ENCODE results near the gene C1orf115. TPM values are rescaled to one million over a fixed set of nuclear protein-coding genes. Genes with fewer than 3 reads are reported as not detected.
A peak's percentile ranks its signal among the peaks of the same experiment; 100 is the strongest.

Gene C1orf115, protein sequence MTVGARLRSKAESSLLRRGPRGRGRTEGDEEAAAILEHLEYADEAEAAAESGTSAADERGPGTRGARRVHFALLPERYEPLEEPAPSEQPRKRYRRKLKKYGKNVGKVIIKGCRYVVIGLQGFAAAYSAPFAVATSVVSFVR
- total RNA-seq (1 to 10 TPM; 3.9 to 8.9 (median 7.4) TPM), polyA plus RNA-seq (100 to 1,000 TPM in 2 of 3 donors, 10 to 100 TPM in 1; 33.7 to 197 (median 114) TPM)

DNA sequence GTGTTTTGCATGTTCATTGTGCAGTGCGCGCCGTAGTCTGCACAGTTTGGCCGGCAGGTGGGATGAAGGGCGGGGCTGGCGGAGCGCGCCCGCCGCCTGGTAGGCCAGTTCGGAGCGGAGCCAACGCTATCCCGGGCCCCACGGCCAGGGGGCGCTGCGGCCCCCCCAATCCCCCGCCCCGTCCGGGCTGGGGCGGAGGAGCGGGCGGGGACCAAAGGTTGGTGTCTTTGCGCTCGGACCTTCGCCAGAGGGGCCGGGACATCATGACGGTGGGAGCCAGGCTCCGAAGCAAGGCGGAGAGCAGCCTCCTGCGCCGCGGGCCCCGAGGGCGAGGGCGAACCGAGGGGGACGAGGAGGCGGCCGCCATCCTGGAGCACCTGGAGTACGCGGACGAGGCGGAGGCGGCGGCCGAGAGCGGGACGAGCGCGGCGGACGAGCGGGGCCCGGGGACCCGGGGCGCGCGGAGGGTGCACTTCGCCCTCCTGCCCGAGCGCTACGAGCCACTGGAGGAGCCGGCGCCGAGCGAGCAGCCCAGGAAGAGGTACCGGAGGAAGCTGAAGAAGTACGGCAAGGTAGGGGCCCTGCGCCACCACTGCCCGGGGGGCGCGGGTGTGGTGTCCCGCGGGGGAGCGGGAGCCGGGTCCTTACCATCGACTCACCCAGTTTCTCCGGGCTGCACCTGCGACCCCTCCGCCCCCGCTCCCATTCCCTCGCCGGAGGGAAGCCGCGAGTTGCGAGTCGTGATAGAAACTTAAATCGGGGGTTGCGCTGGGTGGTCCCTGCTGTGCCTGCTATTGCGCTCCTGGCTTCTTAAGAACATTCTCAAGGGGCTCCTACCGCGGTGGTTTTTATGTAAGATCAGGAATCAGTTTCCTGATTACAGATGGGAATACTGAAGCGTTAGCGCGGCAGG lies at the start of gene C1orf115:
Gene C1orf115 (plus strand): TSS at position 224 of the 913 bp plus-strand sequence. CDS start 40 bp downstream, at position 264.
- DNase-seq = peak; percentile 87
- no peaks in the 10 kb centered on the region for H3K27me3 ChIP-seq
- no peaks in the 10 kb centered on the region for H3K36me3 ChIP-seq
- WGBS, 2 donors = 2 to 5% methylated on average over 96 of the region's 96 CpGs
- H3K27ac ChIP-seq = peak within 1 kb of the TSS; percentile 34 to 69 (median 56)
- intact Hi-C loops (cut with DNase I) = loop anchor here (1.0 to 2.0 kb wide), 2 partner anchors 43 to 84 kb away; no protein-coding TSS in a partner anchor
- TF ChIP-seq EP300 (IDR thresholded peaks at IDR 0.05) = no peak
- peak in 3 of 4 donors; percentile 27 to 62 (median 58) for TF ChIP-seq POLR2AphosphoS5 (IDR thresholded peaks at IDR 0.05)
- TF ChIP-seq POLR2A (IDR thresholded peaks at IDR 0.05) = no peak
- TF ChIP-seq, protein P1, sequence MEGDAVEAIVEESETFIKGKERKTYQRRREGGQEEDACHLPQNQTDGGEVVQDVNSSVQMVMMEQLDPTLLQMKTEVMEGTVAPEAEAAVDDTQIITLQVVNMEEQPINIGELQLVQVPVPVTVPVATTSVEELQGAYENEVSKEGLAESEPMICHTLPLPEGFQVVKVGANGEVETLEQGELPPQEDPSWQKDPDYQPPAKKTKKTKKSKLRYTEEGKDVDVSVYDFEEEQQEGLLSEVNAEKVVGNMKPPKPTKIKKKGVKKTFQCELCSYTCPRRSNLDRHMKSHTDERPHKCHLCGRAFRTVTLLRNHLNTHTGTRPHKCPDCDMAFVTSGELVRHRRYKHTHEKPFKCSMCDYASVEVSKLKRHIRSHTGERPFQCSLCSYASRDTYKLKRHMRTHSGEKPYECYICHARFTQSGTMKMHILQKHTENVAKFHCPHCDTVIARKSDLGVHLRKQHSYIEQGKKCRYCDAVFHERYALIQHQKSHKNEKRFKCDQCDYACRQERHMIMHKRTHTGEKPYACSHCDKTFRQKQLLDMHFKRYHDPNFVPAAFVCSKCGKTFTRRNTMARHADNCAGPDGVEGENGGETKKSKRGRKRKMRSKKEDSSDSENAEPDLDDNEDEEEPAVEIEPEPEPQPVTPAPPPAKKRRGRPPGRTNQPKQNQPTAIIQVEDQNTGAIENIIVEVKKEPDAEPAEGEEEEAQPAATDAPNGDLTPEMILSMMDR (IDR thresholded peaks at IDR 0.05) = peak; percentile 72 to 99 (median 87)
- H3K4me1 ChIP-seq = peaks cover 0 to 19% (median 15%) of the 10 kb centered on the region in 4 donors
- no peaks in the 10 kb centered on the region for H3K9me3 ChIP-seq
- peak within 1 kb of the TSS; percentile 55 to 89 (median 74) for H3K4me3 ChIP-seq

DNA sequence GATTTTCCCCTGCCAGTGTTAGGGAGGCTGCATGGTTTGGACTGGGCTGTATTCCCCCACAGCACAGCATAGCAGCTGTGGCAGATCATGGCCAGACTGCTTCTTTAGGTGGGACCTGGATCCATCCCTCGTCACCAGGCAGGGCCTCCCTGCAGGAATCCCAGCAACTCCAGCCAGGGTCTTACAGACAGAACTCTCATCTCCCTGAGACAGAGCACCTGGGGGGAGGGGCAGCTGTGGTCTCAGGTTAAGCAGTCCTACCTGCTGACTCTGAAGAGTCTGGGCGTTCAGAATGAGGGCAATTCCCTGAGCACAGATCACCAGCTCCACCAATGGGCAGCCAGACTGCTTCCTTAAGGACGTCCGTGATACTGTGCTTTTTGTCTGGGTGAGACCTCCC lies 47.9 kb upstream of the C1orf115 start:
- WGBS, 2 donors = 94 to 95% methylated on average over 4 of the region's 4 CpGs

DNA sequence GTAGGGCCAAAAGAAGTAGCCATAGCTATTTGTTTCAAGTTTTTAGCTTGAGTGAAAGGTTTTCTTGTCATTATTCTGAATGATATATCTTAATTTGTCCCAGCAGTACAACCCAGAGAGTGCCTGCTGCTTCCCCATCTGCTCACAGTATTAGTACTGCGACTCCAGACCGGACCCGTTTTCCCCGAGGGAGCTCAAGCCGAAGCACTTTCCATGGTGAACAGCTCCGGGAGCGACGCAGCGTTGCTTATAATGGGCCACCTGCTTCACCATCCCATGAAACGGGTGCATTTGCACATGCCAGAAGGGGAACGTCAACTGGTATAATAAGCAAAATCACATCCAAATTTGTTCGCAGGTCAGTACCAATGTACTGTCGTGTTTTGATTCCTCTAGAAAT lies 37.2 kb upstream of the C1orf115 start:
- WGBS, 2 donors = 95 to 96% methylated on average over 13 of the region's 13 CpGs
- intact Hi-C loops (cut with DNase I) = no loop called here
- H3K27me3 ChIP-seq = no peaks in the 10 kb centered on the region

More for the DNA sequence above, 47.9 kb upstream of the C1orf115 start:
- no peak for DNase-seq
- Histone ChIP-seq H3K36me3 (no peaks in the 10 kb centered on the region), H3K27ac (no peak overlapping the region), H3K4me1 (no peaks in the 10 kb centered on the region), H3K9me3 (no peaks in the 10 kb centered on the region), H3K27me3 (no peaks in the 10 kb centered on the region), H3K4me3 (no peak overlapping the region)
- TF ChIP-seq, protein P1 (IDR thresholded peaks at IDR 0.05) = no peak
- TF ChIP-seq POLR2A (IDR thresholded peaks at IDR 0.05) (no peak), EP300 (IDR thresholded peaks at IDR 0.05) (no peak), POLR2AphosphoS5 (IDR thresholded peaks at IDR 0.05) (no peak)
- intact Hi-C loops (cut with DNase I) = no loop called here

DNA sequence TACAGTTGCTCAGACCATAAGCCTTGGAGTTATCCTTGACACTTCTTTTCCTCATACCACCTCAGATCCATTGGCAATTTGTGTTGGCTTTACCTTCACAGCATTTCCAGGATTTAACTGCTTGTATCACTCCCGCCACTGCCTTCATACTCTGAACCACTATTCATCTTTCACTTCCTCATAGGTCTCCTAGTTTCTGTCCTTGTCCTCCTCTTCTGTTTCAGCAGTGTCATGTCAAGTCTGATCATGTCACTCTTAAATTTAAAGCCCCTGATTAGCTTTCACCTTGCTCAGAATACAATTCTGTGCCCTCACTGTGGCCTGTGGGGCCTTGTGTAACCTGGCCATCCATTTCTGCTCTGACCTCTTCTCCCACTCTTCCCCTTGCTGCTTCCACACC lies 34.7 kb upstream of the C1orf115 start:
- peaks cover 0 to 54% (median 3%) of the 10 kb centered on the region in 4 donors for H3K36me3 ChIP-seq
- no peak for DNase-seq
- no peaks in the 10 kb centered on the region for H3K4me1 ChIP-seq
- WGBS, 2 donors = 56 to 80% methylated on average over 1 of the region's 1 CpG
- intact Hi-C loops (cut with DNase I) = no loop called here
- no peak overlapping the region for H3K4me3 ChIP-seq
- H3K27ac ChIP-seq = no peak overlapping the region
- TF ChIP-seq POLR2A (IDR thresholded peaks at IDR 0.05) (no peak), EP300 (IDR thresholded peaks at IDR 0.05) (no peak), POLR2AphosphoS5 (IDR thresholded peaks at IDR 0.05) (no peak)
- TF ChIP-seq, protein P1 (IDR thresholded peaks at IDR 0.05) = no peak
- no peaks in the 10 kb centered on the region for H3K27me3 ChIP-seq
- no peaks in the 10 kb centered on the region for H3K9me3 ChIP-seq

More for the DNA sequence above, 37.2 kb upstream of the C1orf115 start:
- Histone ChIP-seq H3K36me3 (peaks cover 0 to 44% (median 3%) of the 10 kb centered on the region in 4 donors), H3K4me3 (no peak overlapping the region), H3K4me1 (no peaks in the 10 kb centered on the region), H3K27ac (no peak overlapping the region), H3K9me3 (no peaks in the 10 kb centered on the region)
- DNase-seq = no peak
- TF ChIP-seq POLR2A (IDR thresholded peaks at IDR 0.05) (no peak), EP300 (IDR thresholded peaks at IDR 0.05) (no peak), POLR2AphosphoS5 (IDR thresholded peaks at IDR 0.05) (no peak)
- TF ChIP-seq, protein P1 (IDR thresholded peaks at IDR 0.05) = no peak

Measured in sigmoid colon (tissue), 7 donors.